ENCODE results near the gene RNF212B.

- TF ChIP-seq CTCF (conservative IDR thresholded peaks at IDR 0.05 in 1 of 2, IDR thresholded peaks at IDR 0.05 in 1 of 2; ENCODE audit: extremely low read depth in 1 of 2, insufficient read depth in 1 of 2, low read depth in 1 of 2, low read length in 2 of 2), result no peak
- TF ChIP-seq EZH2 (IDR thresholded peaks at IDR 0.05; ENCODE audit: borderline replicate concordance, low read length), result no peak
Observed at GRCh38 chr14:23302290-23303225, 64.8 kb downstream of the RNF212B start, which contains the start of gene PPP1R3E.

Data from mammary epithelial cell (primary cell).